MM.1S (cell line): ENCODE measurements around the gene PTPRD.

Experiments
- CTCF ChIP-seq: fragments of 300-600 bp; sonication (generic); IDR thresholded peaks from 2 replicates; pipeline ENCODE4 v1.5.1; 2016; ENCODE audit warnings: antibody characterized with exemption, low read length, mixed read lengths
- EZH2 ChIP-seq: fragments of 300-600 bp; sonication (generic); optimal IDR thresholded peaks from 2 replicates; pipeline ENCODE3; 2017; ENCODE audit warnings: low read depth, mild to moderate bottlenecking, antibody characterized with exemption, low read length, mixed read lengths
- EZH2phosphoT487 ChIP-seq: fragments of 300-600 bp; sonication (generic); IDR thresholded peaks from 2 replicates; pipeline ENCODE4 v1.6.1; 2018; ENCODE audit warnings: antibody characterized with exemption, low read length

- TF ChIP-seq CTCF = no peak
- no peak for TF ChIP-seq EZH2phosphoT487
- TF ChIP-seq EZH2 = no peak
These were observed 865.0 kb downstream of the PTPRD start for GRCh38 chr9:9747787-9748186.
